ENCODE measurements around the gene CTNND1.

The CTNND1 gene

GRCh38 chr11:57842873-57843272, 81.3 kb downstream of the CTNND1 start:
- no peak for DNase-seq (ENCODE audit: low read depth)
- TF ChIP-seq CTCF (conservative IDR thresholded peaks at IDR 0.05; ENCODE audit: low read depth, low read length): no peak
- no peak overlapping the region for H3K4me3 ChIP-seq (ENCODE audit: low read depth, low read length)

GRCh38 chr11:57867966-57868365, 106.4 kb downstream of the CTNND1 start:
- no peak for TF ChIP-seq CTCF (conservative IDR thresholded peaks at IDR 0.05; ENCODE audit: low read depth, low read length)
- no peak for DNase-seq (ENCODE audit: low read depth)

GRCh38 chr11:57868491-57868890, 106.9 kb downstream of the CTNND1 start:
- no peak for DNase-seq (ENCODE audit: low read depth)
- no peak for TF ChIP-seq CTCF (conservative IDR thresholded peaks at IDR 0.05; ENCODE audit: low read depth, low read length)
- no peak overlapping the region for H3K4me3 ChIP-seq (ENCODE audit: low read depth, low read length)

More at GRCh38 chr11:57867966-57868365, 106.4 kb downstream of the CTNND1 start:
- no peak overlapping the region for H3K4me3 ChIP-seq (ENCODE audit: low read depth, low read length)
